K562 (cell line): ENCODE results near the gene SETD5. TPM values are rescaled to one million over a fixed set of nuclear protein-coding genes. Genes with fewer than 3 reads are reported as not detected.

Experiments used
- ARID2 ChIP-seq: fragments of 450-650 bp; IDR thresholded peaks from 2 replicates; pipeline ENCODE4 v1.6.1; 2017; ENCODE audit warnings: antibody characterized with exemption, mild to moderate bottlenecking
- ATF6 ChIP-seq: sonication (generic); formaldehyde crosslinking; IDR thresholded peaks from 2 replicates; pipeline ENCODE4 v1.4.0; 2020; ENCODE audit warnings: mild to moderate bottlenecking, missing genetic modification reagents
- CC2D1A ChIP-seq: fragments of 450-650 bp; IDR thresholded peaks from 2 replicates; pipeline ENCODE4 v1.6.1; 2017; ENCODE audit warnings: mild to moderate bottlenecking
- CHCHD3 ChIP-seq: fragments of 250-450 bp; sonication (Bioruptor Pico); IDR thresholded peaks from 2 replicates; pipeline ENCODE4 v2.1.2; 2022; ENCODE audit warnings: mild to moderate bottlenecking
- CREB5 ChIP-seq: fragments of 250-450 bp; sonication (Bioruptor Pico); IDR thresholded peaks from 2 replicates; pipeline ENCODE4 v1.5.0; 2020; ENCODE audit warnings: mild to moderate bottlenecking
- ETV1 ChIP-seq: fragments of 450-650 bp; conservative IDR thresholded peaks from 2 replicates; pipeline ENCODE4 v1.6.1; 2016; ENCODE audit warnings: missing genetic modification characterization, control low read depth, low read depth, missing compliant biosample characterization
- GMEB1 ChIP-seq: fragments of 250-450 bp; sonication (Bioruptor Pico); IDR thresholded peaks from 2 replicates; pipeline ENCODE4 v1.4.0; 2020; ENCODE audit warnings: mild to moderate bottlenecking
- KLF10 ChIP-seq: fragments of 250-450 bp; sonication (Bioruptor Pico); IDR thresholded peaks from 2 replicates; pipeline ENCODE4 v1.6.1; 2021; ENCODE audit warnings: matching md5 sums
- MAZ ChIP-seq, 2 experiments: fragments of 450-650 bp in 1 of 2; sonication (generic) in 1 of 2; formaldehyde crosslinking; IDR thresholded peaks in 1 of 2; conservative IDR thresholded peaks in 1 of 2; 2 replicates each; pipeline versions ENCODE4 v1.4.0 to v1.5.0; 2020; ENCODE audit warnings: mild to moderate bottlenecking in 1 of 2, missing genetic modification reagents in 1 of 2
- MEF2D ChIP-seq: conservative IDR thresholded peaks from 2 replicates; pipeline ENCODE4 v1.6.1; 2016; ENCODE audit warnings: low read depth, missing genetic modification characterization, missing compliant biosample characterization
- MITF ChIP-seq: IDR thresholded peaks from 2 replicates; pipeline ENCODE4 v1.6.1; 2014; ENCODE audit warnings: antibody characterized with exemption
- MXD1 ChIP-seq: fragments of 250-450 bp; sonication (Bioruptor Pico); IDR thresholded peaks from 2 replicates; pipeline ENCODE4 v1.8.0; 2021; ENCODE audit warnings: borderline replicate concordance, mild to moderate bottlenecking, moderate library complexity; ENCODE audit not compliant: poor library complexity, severe bottlenecking
- PBX2 ChIP-seq, 2 experiments: IDR thresholded peaks in 1 of 2; conservative IDR thresholded peaks in 1 of 2; 2 replicates each; pipeline ENCODE4 v1.6.1; 2016; ENCODE audit warnings: low read depth in 2 of 2, mild to moderate bottlenecking in 1 of 2, missing compliant biosample characterization in 1 of 2, missing genetic modification characterization in 1 of 2, moderate library complexity in 1 of 2
- WHSC1 ChIP-seq: IDR thresholded peaks from one replicate; pipeline ENCODE4 v1.6.1; 2012; ENCODE audit warnings: low read length, control low read depth, inconsistent platforms
- ZNF217 ChIP-seq: sonication (generic); formaldehyde crosslinking; IDR thresholded peaks from 2 replicates; pipeline ENCODE4 v1.8.0; 2022; ENCODE audit warnings: mild to moderate bottlenecking, missing genetic modification reagents
- ZNF274 ChIP-seq: IDR thresholded peaks from 2 replicates; pipeline ENCODE4 v1.6.1; 2011; ENCODE audit warnings: low read depth, mild to moderate bottlenecking, low read length, moderate library complexity, borderline replicate concordance
- polyA plus RNA-seq, 8 experiments: library from polyadenylated mRNA; depleted of rRNA in 4 of 8; stranded (reverse) in 5 of 8; unstranded in 3 of 8; fragments of >200 nt; fragmentation: Nextera tagmentation in 2 of 8; fragmentation: Illumina TruSeq in 1 of 8; extraction: Ambion mirVana in 2 of 8; extraction: Trizol in 1 of 8; gene quantifications; 2 replicates each; pipeline versions ENCODE4 v1.2.1 to v1.2.3, GENCODE V29; 2011 to 2014; ENCODE audit warnings: inconsistent platforms in 1 of 8, missing spikeins in 1 of 8
- total RNA-seq, 7 experiments: library from RNA; depleted of rRNA in 6 of 7; stranded (reverse); fragments of >200 nt in 6 of 7; fragmentation: Illumina TruSeq in 2 of 7; extraction: Trizol in 2 of 7; gene quantifications; 2 replicates each; pipeline versions ENCODE4 v1.2.1 to v1.2.3, GENCODE V29; 2011 to 2021; ENCODE audit warnings: low replicate concordance in 1 of 7

The SETD5 gene
- total and polyA plus RNA-seq, 9 of the 15 experiments (the other 6 are each of a cell fraction or from before 2014, with no cell fraction given) = 20.8 to 135 (median 87.2) TPM

- TF ChIP-seq WHSC1 (no peak), MEF2D (no peak), PBX2 (CRISPR knock-in tag; IDR thresholded peaks at IDR 0.05; ENCODE audit: low read depth) (no peak), PBX2 (tag; conservative IDR thresholded peaks at IDR 0.05; ENCODE audit: low read depth) (no peak; the same call in 1 of the 2 replicates), CREB5 (CRISPR knock-in tag) (no peak), CC2D1A (peak; percentile 88; the same call in 1 of the 2 replicates), ATF6 (CRISPR knock-in tag) (peak; percentile 98), KLF10 (CRISPR knock-in tag) (no peak), ARID2 (no peak), CHCHD3 (0 out of 2 replicates have a peak, but pooled peaks have one; percentile 72), MXD1 (CRISPR knock-in tag) (peak; percentile 73), MITF (peak; percentile 79; the same call in 1 of the 2 replicates), ZNF217 (no peak), GMEB1 (CRISPR knock-in tag) (peak; percentile 72), ZNF274 (no peak), ETV1 (peak; percentile 99), MAZ (CRISPR knock-in tag; conservative IDR thresholded peaks at IDR 0.05 in 1 of 2, IDR thresholded peaks at IDR 0.05 in 1 of 2) (peak; percentile 94 to 98)
Observed at GRCh38 chr3:9362731-9363530, 34.5 kb upstream of the SETD5 start, which contains the start of gene THUMPD3 (continued).
